A673 (cell line): Measurements from ENCODE around the gene SLC35D3. TPM values are rescaled to one million over a fixed set of nuclear protein-coding genes. Genes with fewer than 3 reads are reported as not detected.
A peak's percentile ranks its signal among the peaks of the same experiment; 100 is the strongest.
"Not testable (repeated sequence)": the region's sequence is repeated elsewhere in the genome, so short reads cannot be mapped to it uniquely, and the experiment has no call there.

Experiments
- Bru-seq: library from RNA; stranded (reverse); fragments of 400-500 nt; gene quantifications from one replicate; lab custom pipeline; 2021; lab: Mats Ljungman, UMichigan
- BruChase-seq, 2 experiments: library from RNA; stranded (reverse); fragments of 400-500 nt; gene quantifications; one replicate each; lab custom pipeline; 2021; lab: Mats Ljungman, UMichigan
- BruUV-seq: library from RNA; stranded (reverse); fragments of 400-500 nt; replicated peaks from 2 replicates; lab custom pipeline; 2021; lab: Mats Ljungman, UMichigan
- CTCF ChIA-PET: fragments of 300-600 bp; sonication (Branson Sonifier 250); formaldehyde crosslinking; loops from one replicate; lab custom pipeline; 2022; ENCODE audit warnings: antibody characterized with exemption; lab: Charles Lee
- POLR2A ChIA-PET: fragments of 300-600 bp; sonication (Branson Sonifier 250); formaldehyde crosslinking; loops from one replicate; lab custom pipeline; 2022; ENCODE audit warnings: antibody characterized with exemption; ENCODE audit not compliant: low non-redundant PET; lab: Charles Lee
- DNase-seq: peaks from one replicate; pipeline ENCODE4 v3.0.0-alpha.2; 2015; ENCODE audit warnings: low spot score
- H3K27ac ChIP-seq: fragments of 200-600 bp; sonication (generic); 2 replicates; pipeline ENCODE4 v1.5.1; 2016; ENCODE audit warnings: mixed run types, low read depth, mild to moderate bottlenecking, mixed read lengths, antibody characterized with exemption, low read length; ENCODE audit not compliant: poor library complexity, severe bottlenecking
- H3K27me3 ChIP-seq: fragments of 200-600 bp; sonication (generic); replicated peaks from 2 replicates; pipeline ENCODE4 v1.6.1; 2017; ENCODE audit warnings: mixed run types, low read depth, mild to moderate bottlenecking, mixed read lengths, antibody characterized with exemption, low read length; ENCODE audit not compliant: insufficient read depth, poor library complexity
- H3K36me3 ChIP-seq: fragments of 200-600 bp; sonication (generic); 2 replicates; pipeline ENCODE4 v1.6.1; 2016; ENCODE audit warnings: mixed run types, mild to moderate bottlenecking, mixed read lengths, antibody characterized with exemption, low read length; ENCODE audit not compliant: insufficient read depth, poor library complexity, severe bottlenecking
- H3K4me1 ChIP-seq: fragments of 200-600 bp; sonication (generic); 2 replicates; pipeline ENCODE4 v1.6.1; 2017; ENCODE audit warnings: mixed run types, mild to moderate bottlenecking, mixed read lengths, antibody characterized with exemption, low read length; ENCODE audit not compliant: insufficient read depth, poor library complexity, severe bottlenecking
- H3K4me3 ChIP-seq: fragments of 200-600 bp; sonication (generic); 2 replicates; pipeline ENCODE4 v1.5.1; 2016; ENCODE audit warnings: low read depth, mixed run types, mild to moderate bottlenecking, mixed read lengths, low read length; ENCODE audit not compliant: poor library complexity, severe bottlenecking
- H3K9me3 ChIP-seq: fragments of 200-600 bp; sonication (generic); 2 replicates; pipeline ENCODE4 v1.6.1; 2016; ENCODE audit warnings: mixed run types, low read depth, mild to moderate bottlenecking, mixed read lengths, antibody characterized with exemption, low read length; ENCODE audit not compliant: poor library complexity, severe bottlenecking
- EZH2 ChIP-seq: fragments of 200-600 bp; sonication (generic); IDR thresholded peaks from 2 replicates; pipeline ENCODE4 v1.6.1; 2017; ENCODE audit warnings: borderline replicate concordance, low read depth, mild to moderate bottlenecking, mixed read lengths, antibody characterized with exemption, low read length; ENCODE audit not compliant: poor library complexity, severe bottlenecking
- intact Hi-C: fragments of 100-400 bp; cut with micrococcal nuclease; formaldehyde crosslinking; loops from one replicate; pipeline ENCODE4 v1.10.0; 2022; ENCODE audit not compliant: unreplicated experiment
- long read RNA-seq: library from polyadenylated mRNA; stranded (forward); transcript quantifications from one replicate; pipeline ENCODE4 v2.0.0, GENCODE V29; 2022
- total RNA-seq: library from RNA; stranded (reverse); gene quantifications from 2 replicates; pipeline ENCODE4 v1.2.3, GENCODE V29; 2021
- TF ChIP-seq, protein P1 (sequence below): fragments of 300-800, 200-600 bp; sonication (generic); conservative IDR thresholded peaks from 2 replicates; pipeline ENCODE4 v1.5.1; 2017; ENCODE audit warnings: low read depth, mild to moderate bottlenecking, antibody characterized with exemption, low read length, moderate library complexity, mixed read lengths

SLC35D3 gene, protein sequence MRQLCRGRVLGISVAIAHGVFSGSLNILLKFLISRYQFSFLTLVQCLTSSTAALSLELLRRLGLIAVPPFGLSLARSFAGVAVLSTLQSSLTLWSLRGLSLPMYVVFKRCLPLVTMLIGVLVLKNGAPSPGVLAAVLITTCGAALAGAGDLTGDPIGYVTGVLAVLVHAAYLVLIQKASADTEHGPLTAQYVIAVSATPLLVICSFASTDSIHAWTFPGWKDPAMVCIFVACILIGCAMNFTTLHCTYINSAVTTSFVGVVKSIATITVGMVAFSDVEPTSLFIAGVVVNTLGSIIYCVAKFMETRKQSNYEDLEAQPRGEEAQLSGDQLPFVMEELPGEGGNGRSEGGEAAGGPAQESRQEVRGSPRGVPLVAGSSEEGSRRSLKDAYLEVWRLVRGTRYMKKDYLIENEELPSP
- total RNA-seq (not detected in 2 replicates), Bru-seq, nascent RNA (not detected), BruChase-seq, experiment 1, labeled RNA remaining after a 2-hour chase (not detected), BruChase-seq, experiment 2, labeled RNA remaining after a 6-hour chase (percentile 23 among the genes with signal in this experiment)
- long read RNA-seq = 0 reads

DNA sequence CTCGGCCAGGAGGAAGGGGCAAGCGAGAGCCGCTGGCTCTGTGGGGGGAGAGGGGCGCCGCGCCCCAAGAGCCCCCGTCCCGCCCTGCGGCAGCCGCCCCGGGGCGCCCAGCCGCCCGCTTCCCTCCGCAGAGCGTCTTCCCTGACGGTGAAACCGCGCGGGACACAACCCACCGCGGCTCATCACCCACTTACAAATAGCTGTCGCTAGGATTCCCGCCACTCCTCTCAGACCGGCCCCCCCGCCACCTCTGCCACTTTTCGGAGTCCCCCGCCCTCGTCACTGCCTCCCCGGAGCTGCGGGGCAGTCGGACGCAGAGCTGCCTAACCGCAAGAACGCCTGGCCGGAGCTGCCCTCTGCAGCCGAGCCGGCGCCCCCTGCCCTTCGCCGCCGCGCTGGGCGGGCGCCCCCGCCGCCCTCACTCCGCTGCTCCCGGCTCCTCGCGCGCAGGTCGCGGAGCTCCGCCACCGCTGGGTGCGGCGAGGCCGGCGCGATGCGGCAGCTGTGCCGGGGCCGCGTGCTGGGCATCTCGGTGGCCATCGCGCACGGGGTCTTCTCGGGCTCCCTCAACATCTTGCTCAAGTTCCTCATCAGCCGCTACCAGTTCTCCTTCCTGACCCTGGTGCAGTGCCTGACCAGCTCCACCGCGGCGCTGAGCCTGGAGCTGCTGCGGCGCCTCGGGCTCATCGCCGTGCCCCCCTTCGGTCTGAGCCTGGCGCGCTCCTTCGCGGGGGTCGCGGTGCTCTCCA, at the start of gene SLC35D3:
Gene SLC35D3, plus strand, starts transcription at position 366 of the 749 bp plus-strand sequence. Its CDS starts 128 bp downstream, at position 494.
- Histone ChIP-seq H3K27me3 (peaks cover 54% of the 10 kb centered on the region), H3K9me3 (no peaks in the 10 kb centered on the region), H3K36me3 (no peaks in the 10 kb centered on the region), H3K4me1 (peaks cover 29% of the 10 kb centered on the region), H3K27ac (no peak within 1 kb of the TSS), H3K4me3 (peak within 1 kb of the TSS; percentile 50)
- TF ChIP-seq, protein P1, sequence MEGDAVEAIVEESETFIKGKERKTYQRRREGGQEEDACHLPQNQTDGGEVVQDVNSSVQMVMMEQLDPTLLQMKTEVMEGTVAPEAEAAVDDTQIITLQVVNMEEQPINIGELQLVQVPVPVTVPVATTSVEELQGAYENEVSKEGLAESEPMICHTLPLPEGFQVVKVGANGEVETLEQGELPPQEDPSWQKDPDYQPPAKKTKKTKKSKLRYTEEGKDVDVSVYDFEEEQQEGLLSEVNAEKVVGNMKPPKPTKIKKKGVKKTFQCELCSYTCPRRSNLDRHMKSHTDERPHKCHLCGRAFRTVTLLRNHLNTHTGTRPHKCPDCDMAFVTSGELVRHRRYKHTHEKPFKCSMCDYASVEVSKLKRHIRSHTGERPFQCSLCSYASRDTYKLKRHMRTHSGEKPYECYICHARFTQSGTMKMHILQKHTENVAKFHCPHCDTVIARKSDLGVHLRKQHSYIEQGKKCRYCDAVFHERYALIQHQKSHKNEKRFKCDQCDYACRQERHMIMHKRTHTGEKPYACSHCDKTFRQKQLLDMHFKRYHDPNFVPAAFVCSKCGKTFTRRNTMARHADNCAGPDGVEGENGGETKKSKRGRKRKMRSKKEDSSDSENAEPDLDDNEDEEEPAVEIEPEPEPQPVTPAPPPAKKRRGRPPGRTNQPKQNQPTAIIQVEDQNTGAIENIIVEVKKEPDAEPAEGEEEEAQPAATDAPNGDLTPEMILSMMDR = no peak
- TF ChIP-seq EZH2 = no peak
- peak; percentile 14 for DNase-seq
- ChIA-PET POLR2A (interaction anchor here (0.7 kb wide), 1 partner anchor 533 kb away, joined by 16 read pairs; no protein-coding TSS in a partner anchor), CTCF (no interaction called here)
- BruUV-seq = no TSS peak
- intact Hi-C loops = loop anchor here (10.0 kb wide), 3 partner anchors 277 to 637 kb away; partner anchors contain the start of gene BCLAF1

DNA sequence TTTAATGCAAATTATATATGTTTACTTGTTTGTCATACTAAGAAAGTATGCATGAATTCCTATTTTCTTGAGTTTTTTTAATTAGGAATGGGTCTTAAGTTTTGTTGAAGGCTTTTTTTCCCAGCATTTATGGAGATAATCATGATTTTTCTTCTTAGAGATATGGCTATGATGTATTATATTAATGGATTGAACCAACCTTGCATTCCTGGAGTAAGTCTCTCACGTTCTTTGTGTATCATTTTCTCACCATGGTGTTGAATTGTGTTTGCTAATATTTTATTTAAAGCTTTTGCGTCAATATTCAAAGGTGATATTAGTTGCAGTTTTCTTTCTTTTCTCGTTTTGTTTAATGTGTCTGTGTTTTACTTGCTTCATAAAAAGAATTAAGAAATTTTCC, 48.4 kb upstream of the SLC35D3 start:
- BruUV-seq = no TSS peak
- H3K9me3 ChIP-seq = peaks cover 15% of the 10 kb centered on the region
- intact Hi-C loops = no loop called here
- H3K27me3 ChIP-seq = no peaks in the 10 kb centered on the region
- H3K36me3 ChIP-seq = peaks cover 6% of the 10 kb centered on the region
- POLR2A ChIA-PET = no interaction called here
- TF ChIP-seq, protein P1 = no peak
- TF ChIP-seq EZH2 = no peak
- H3K27ac ChIP-seq = no peak overlapping the region
- no peak for DNase-seq
- H3K4me1 ChIP-seq = no peaks in the 10 kb centered on the region
- CTCF ChIA-PET = no interaction called here
- no peak overlapping the region for H3K4me3 ChIP-seq

DNA sequence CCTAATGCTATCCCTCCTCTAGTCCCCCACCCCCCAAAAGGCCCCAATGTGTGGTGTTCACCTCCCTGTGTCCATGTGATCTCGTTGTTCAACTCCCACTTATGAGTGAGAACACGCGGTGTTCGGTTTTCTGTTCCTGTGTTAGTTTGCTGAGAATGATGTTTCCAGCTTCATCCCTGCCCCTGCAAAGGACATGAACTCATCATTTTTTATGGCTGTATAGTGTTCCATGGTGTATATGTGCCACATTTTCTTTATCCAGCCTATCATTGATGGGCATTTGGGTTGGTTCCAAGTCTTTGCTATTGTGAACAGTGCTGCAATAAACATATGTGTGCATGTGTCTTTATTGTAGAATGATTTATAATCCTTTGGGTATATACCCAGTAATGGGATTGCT, 45.6 kb upstream of the SLC35D3 start:
- H3K27me3 ChIP-seq, CTCF ChIA-PET, DNase-seq, H3K4me3 ChIP-seq, H3K36me3 ChIP-seq, H3K27ac ChIP-seq, intact Hi-C loops, H3K4me1 ChIP-seq, BruUV-seq, POLR2A ChIA-PET: not testable (repeated sequence)
- H3K9me3 ChIP-seq = peaks cover 15% of the 10 kb centered on the region
